Fibroblast of villous mesenchyme (primary cell): ENCODE measurements around the gene MRPL55. TPM values are rescaled to one million over a fixed set of nuclear protein-coding genes. Genes with fewer than 3 reads are reported as not detected.

Source experiments
- DNase-seq: peaks from one replicate; pipeline ENCODE4 v3.0.0-alpha.2; 2010; ENCODE audit warnings: low read depth
- H3K4me3 ChIP-seq: 2 replicates; pipeline ENCODE4 v1.5.1; 2011; ENCODE audit warnings: low read depth, mild to moderate bottlenecking, low read length
- total RNA-seq: library from RNA; depleted of rRNA; stranded (reverse); fragments of >200 nt; gene quantifications from 2 replicates; pipeline ENCODE4 v1.2.3, GENCODE V29; 2012
- TF ChIP-seq, protein P1 (sequence below): IDR thresholded peaks from 2 replicates; pipeline ENCODE4 v1.5.1; 2012; ENCODE audit warnings: low read depth, mild to moderate bottlenecking, low read length; ENCODE audit not compliant: insufficient read depth

Gene MRPL55
- total RNA-seq, 1 donor, result 39.3 TPM

DNA sequence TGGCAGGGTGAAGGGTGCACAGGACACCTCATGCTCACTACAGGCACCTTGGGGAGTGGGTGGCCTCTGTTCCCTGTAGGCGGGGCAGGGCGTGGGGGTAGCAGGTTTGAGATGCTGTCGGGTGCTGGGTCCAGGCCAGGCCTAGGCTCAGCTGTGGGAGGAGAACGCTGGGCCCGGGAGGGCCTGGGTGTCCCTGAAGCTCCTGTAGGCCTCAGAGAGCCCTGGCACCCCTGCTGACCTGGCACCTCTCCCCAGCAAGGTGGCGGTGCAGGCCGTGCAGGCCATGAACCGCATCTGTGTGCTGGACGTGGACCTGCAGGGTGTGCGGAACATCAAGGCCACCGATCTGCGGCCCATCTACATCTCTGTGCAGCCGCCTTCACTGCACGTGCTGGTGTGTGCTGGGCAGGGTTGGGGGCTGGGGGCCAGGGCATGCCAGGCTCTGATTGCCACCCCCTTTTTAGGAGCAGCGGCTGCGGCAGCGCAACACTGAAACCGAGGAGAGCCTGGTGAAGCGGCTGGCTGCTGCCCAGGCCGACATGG, 38.1 kb upstream of the MRPL55 start:
- TF ChIP-seq, protein P1, sequence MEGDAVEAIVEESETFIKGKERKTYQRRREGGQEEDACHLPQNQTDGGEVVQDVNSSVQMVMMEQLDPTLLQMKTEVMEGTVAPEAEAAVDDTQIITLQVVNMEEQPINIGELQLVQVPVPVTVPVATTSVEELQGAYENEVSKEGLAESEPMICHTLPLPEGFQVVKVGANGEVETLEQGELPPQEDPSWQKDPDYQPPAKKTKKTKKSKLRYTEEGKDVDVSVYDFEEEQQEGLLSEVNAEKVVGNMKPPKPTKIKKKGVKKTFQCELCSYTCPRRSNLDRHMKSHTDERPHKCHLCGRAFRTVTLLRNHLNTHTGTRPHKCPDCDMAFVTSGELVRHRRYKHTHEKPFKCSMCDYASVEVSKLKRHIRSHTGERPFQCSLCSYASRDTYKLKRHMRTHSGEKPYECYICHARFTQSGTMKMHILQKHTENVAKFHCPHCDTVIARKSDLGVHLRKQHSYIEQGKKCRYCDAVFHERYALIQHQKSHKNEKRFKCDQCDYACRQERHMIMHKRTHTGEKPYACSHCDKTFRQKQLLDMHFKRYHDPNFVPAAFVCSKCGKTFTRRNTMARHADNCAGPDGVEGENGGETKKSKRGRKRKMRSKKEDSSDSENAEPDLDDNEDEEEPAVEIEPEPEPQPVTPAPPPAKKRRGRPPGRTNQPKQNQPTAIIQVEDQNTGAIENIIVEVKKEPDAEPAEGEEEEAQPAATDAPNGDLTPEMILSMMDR, result no peak
- H3K4me3 ChIP-seq, result no peak overlapping the region
- DNase-seq, result no peak

DNA sequence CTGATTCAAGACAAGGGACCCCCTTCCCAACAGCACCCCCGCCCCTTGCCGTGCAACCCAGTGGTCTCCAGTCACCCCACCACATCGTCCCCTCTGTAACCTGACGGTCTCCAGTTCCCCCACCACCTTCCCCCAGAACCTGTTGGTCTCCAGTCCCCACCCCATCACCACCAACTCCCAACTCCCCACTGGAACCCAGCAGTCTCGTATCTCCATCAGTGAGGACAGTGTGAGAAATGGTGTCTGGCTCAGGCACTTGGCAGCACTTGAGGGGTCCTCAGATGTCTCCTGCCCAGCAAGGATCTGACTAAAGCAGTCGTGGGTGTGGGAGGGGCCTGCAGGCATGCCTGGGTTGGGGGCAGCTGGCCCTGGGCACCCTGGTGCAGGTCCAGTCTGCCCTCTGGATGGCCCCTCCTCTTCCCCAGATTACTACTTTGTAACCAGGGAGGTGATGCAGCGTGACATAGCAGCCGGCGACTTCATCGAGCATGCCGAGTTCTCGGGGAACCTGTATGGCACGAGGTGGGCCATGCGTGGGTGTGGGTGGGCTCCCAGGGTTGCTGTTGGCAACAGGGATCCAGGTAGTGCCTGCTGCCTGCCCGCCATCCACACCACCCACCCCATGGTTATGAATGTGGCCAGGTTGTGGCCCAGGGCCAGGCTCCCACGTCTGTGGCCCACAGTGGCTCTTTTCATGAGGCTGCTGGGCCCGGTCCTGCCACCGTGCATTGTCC, 37.5 kb upstream of the MRPL55 start:
- DNase-seq, result no peak
- no peak overlapping the region for H3K4me3 ChIP-seq
- TF ChIP-seq, protein P1, result no peak

DNA sequence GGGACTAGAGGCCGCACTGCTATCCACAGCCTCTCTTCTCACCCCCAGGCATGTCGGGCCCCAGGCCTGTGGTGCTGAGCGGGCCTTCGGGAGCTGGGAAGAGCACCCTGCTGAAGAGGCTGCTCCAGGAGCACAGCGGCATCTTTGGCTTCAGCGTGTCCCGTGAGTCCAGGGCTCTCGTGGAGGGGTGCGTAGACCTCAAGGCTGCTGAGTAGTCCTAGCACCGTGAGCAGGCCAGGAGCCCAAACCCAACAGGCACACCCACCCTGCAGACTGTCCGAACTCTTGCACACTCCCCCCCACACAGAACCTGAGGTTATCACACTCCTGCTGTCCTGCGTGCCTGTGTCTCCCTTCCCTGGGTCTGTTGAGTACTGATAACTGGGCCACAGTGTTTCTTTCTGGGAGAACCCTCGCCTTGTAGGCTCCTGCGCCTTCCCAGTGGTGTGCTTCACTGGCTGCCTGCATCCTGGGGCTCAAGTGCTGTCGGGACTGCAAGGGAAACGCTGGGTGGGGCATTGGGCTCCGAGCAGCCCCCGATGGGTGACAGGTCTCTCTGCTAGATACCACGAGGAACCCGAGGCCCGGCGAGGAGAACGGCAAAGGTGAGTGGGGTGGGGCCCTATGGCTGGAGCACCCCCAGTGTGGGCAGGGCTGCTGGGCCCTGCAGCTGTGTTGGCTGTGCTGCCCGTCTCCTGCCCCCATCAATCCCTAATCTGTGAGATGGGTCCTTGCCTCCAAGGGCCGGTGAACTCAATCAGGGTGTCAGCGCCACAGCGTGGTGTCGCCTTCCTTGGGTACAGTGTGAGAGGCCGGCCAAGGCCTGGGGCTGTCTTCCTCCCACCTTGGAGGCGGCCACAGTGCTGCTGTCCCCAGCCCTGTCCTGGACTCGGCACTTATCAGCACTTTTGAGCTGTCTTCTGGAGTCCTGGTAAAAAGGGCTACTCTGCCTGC, 36.6 kb upstream of the MRPL55 start:
- no peak overlapping the region for H3K4me3 ChIP-seq
- no peak for DNase-seq
- TF ChIP-seq, protein P1, result no peak

DNA sequence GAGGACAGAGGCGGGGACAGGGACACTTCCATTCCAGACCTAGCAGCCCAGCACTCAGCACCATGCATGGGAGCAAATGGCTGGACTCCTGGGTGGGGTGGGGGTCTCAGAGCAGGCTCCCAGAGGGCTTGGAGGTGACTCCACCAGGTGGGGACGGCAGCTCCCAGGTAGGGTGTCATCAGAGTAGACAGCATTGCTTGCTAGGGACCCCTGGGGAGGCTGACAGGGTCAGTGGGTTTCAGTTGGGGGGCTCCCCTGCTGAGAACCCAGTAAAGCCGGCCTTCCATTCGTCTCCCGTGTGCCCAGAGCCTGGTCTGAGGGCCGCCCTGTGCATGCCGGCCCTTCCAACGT, 35.9 kb upstream of the MRPL55 start:
- H3K4me3 ChIP-seq, result no peak overlapping the region
- TF ChIP-seq, protein P1, result no peak
- DNase-seq, result no peak

DNA sequence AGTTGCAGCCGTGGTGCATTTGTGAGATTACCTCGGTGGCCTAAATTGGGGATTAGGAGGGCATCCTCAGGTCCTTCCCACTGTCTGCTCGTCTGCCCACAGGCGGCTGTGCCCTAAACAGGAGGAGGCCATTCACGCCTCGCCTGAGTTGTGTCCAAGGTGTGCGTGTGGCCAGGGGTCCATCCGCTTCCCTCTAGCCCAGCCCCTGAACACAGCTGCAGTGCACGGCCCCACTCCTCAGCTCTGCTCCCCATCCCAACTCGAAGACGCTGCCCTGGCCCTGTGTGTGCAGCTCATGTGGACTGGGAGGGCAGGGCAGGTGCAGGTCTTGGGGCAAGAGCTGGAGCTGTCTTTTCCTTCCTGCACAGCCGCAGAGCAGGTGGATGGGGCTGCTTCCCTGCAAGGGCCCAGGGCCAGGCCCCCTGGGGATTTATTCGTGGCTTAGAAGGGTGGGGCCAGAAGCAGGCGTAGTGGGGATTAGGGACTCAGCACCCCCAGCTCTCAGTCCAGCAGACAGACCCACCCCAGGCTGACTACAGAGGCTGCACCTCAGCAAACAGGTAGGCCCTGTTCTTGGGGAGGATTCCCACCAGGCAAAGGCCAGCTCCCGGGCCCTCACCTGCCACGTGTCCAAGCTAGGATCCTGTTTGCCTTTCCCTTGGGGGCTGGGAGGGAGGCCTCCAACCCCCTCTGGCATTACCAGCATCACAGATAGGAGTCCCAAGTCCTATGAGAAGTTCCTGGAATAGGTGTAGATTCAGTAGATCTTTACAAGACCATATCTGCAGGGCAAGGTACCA, 35.3 kb upstream of the MRPL55 start:
- TF ChIP-seq, protein P1, result no peak
- DNase-seq, result no peak
- no peak overlapping the region for H3K4me3 ChIP-seq

DNA sequence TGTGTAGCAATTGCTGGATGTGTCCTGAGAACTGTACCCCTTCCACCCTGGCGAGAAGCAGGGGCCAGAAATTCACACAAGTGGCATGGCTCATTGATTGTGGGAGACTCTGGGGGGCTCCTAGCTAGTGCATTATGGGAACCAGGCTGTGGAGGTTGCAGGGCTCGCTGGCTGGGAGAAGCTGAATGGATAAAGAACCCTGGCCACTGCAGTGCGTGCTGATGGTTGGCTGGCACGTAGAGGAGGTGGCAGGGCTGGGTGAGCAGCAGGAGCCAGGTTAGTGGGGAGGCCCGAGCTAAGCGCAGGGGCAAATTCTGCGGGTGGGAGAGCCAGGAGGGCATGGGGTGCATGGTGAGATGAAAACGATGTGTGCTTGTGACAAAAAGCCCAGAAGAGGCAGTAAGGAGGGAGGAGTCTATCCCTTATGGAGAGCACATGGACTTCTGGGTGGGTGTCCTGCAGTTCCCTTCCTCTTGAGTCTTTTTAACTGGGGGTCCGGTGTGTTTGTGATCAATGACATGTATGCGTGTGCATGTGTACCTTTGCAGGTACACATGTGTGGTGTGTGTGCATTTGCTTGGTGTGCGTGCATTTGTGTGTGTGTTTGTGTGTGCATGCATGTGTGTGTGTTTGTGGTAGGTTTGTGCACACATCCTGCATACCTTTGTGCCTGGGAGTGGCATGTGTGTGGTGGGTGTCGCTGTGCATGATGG, 34.5 kb upstream of the MRPL55 start:
- DNase-seq, result no peak
- no peak overlapping the region for H3K4me3 ChIP-seq
- TF ChIP-seq, protein P1, result no peak
